Testis (tissue), 2 donors: ENCODE results near the gene RPP25L.

Source experiments
- POLR2A ChIP-seq: fragments of 450-650 bp; IDR thresholded peaks from one replicate; pipeline ENCODE4 v1.6.1; 2017; ENCODE audit warnings: antibody characterized with exemption, mild to moderate bottlenecking, moderate library complexity
- TF ChIP-seq, protein P1 (sequence below), 3 experiments: fragments of 450-650 bp in 2 of 3; fragments of 200-600 bp in 1 of 3; sonication (generic) in 1 of 3; IDR thresholded peaks; one replicate each; pipeline ENCODE4 v1.5.1; 2016 to 2019; ENCODE audit warnings: antibody characterized with exemption in 3 of 3, mild to moderate bottlenecking in 2 of 3, moderate library complexity in 1 of 3

DNA sequence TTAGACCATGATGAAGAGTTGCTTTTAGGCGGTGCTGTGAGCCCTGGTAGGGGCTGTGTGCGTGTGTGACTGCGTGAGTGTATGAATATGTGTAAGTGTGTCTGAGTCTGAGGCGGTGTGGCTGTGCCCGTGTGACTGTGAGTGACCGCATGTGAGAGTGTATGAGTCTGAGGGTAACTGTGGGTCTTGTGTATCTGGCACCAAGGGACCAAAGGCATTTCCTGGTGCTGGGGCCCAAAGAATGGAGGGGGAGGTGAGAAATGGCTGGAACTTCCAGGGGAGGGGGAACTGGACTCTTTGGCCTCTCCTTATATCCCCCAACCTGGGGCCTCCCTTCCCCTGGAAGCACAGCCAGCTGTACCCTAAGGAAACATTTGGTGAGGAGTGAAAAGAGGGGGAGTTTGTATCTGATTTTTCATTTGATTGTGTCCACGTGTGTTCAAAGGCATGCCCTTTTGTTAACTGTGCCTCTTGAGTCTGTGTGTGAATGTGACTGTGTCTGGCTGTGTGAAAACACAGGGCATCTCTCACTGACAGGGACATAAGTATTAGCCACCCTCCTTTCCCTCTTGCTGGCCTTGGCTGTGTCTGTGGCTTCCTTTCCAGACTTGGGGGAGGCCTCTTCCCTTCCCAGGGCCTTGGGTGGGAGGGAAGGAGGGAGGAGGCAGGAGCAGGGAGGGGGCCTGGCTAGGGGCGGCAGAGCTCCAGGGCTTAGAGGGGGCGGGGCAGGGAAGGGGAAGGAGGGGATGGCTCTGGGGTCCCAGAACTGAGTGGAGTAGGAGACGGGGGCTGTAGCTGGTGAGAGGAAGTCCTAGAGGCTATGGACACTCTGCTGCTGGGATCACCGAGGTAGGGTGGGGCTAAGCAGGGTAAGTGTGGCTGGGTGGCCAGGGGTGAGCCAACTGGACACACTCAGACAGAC, 41.5 kb upstream of the RPP25L start:
- TF ChIP-seq POLR2A = no peak
- TF ChIP-seq, protein P1, sequence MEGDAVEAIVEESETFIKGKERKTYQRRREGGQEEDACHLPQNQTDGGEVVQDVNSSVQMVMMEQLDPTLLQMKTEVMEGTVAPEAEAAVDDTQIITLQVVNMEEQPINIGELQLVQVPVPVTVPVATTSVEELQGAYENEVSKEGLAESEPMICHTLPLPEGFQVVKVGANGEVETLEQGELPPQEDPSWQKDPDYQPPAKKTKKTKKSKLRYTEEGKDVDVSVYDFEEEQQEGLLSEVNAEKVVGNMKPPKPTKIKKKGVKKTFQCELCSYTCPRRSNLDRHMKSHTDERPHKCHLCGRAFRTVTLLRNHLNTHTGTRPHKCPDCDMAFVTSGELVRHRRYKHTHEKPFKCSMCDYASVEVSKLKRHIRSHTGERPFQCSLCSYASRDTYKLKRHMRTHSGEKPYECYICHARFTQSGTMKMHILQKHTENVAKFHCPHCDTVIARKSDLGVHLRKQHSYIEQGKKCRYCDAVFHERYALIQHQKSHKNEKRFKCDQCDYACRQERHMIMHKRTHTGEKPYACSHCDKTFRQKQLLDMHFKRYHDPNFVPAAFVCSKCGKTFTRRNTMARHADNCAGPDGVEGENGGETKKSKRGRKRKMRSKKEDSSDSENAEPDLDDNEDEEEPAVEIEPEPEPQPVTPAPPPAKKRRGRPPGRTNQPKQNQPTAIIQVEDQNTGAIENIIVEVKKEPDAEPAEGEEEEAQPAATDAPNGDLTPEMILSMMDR (IDR thresholded peaks at IDR 0.05) = no peak
